Keratinocyte (primary cell): ENCODE results near the gene ELANE.

ENCODE experiments used
- EZH2 ChIP-seq: IDR thresholded peaks from one replicate; pipeline ENCODE4 v1.6.1; 2012; ENCODE audit warnings: inconsistent platforms, mild to moderate bottlenecking, low read length, moderate library complexity
- TF ChIP-seq, protein P1 (sequence below), 3 experiments: IDR thresholded peaks in 1 of 3; conservative IDR thresholded peaks in 1 of 3; optimal IDR thresholded peaks in 1 of 3; 2 replicates in 2 of 3; 3 replicates in 1 of 3; pipeline versions ENCODE3 to v1.5.1; 2011; ENCODE audit warnings: low read length in 3 of 3, mild to moderate bottlenecking in 3 of 3, moderate library complexity in 2 of 3, control low read depth in 1 of 3, inconsistent platforms in 1 of 3; ENCODE audit not compliant: insufficient read depth in 2 of 3; ENCODE audit errors: extremely low read depth in 1 of 3

GRCh38 chr19:881385-882071, 29.4 kb downstream of the ELANE start:
- TF ChIP-seq, protein P1, sequence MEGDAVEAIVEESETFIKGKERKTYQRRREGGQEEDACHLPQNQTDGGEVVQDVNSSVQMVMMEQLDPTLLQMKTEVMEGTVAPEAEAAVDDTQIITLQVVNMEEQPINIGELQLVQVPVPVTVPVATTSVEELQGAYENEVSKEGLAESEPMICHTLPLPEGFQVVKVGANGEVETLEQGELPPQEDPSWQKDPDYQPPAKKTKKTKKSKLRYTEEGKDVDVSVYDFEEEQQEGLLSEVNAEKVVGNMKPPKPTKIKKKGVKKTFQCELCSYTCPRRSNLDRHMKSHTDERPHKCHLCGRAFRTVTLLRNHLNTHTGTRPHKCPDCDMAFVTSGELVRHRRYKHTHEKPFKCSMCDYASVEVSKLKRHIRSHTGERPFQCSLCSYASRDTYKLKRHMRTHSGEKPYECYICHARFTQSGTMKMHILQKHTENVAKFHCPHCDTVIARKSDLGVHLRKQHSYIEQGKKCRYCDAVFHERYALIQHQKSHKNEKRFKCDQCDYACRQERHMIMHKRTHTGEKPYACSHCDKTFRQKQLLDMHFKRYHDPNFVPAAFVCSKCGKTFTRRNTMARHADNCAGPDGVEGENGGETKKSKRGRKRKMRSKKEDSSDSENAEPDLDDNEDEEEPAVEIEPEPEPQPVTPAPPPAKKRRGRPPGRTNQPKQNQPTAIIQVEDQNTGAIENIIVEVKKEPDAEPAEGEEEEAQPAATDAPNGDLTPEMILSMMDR (optimal IDR thresholded peaks at IDR 0.05 in 1 of 3, IDR thresholded peaks at IDR 0.05 in 1 of 3, conservative IDR thresholded peaks at IDR 0.05 in 1 of 3; ENCODE audit: extremely low read depth in 1 of 3, insufficient read depth in 2 of 3, low read length in 3 of 3): no peak
- no peak for TF ChIP-seq EZH2
